ENCODE results near the gene MAPK8. TPM values are rescaled to one million over a fixed set of nuclear protein-coding genes. Genes with fewer than 3 reads are reported as not detected.
"Not testable (repeated sequence)": the region's sequence is repeated elsewhere in the genome, so short reads cannot be mapped to it uniquely, and the experiment has no call there.

MAPK8 gene
- total RNA-seq, 1 donor from 2014 or later, result 47.9 TPM

DNA sequence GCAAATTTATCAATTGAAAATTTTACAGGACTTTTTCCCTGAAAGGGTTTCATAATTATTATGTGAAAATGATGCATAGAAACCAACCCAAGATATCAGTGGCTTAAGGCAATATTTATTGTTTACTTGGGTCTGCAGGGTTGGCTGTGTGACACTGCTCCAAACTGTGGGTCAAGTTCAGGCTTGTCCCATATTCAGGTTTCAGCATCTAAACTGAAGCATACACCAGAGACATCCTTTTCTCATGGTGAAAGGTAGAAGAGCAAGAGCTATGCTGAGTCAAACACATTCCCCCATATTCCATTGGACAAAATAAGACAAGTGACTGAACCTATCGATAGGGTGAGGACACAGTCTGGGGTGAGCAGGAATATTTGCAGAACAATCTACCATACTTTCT lies 110.9 kb downstream of the MAPK8 start:
- ATAC-seq (no peak), DNase-seq (no peak)
- no peak overlapping the region for H3K4me3 ChIP-seq
- H3K27me3 ChIP-seq (ENCODE audit: low read depth), result no peaks in the 10 kb centered on the region
- no peaks in the 10 kb centered on the region for H3K36me3 ChIP-seq
- no peak overlapping the region for H3K27ac ChIP-seq
- peaks cover under 1% of the 10 kb centered on the region for H3K9me3 ChIP-seq
- no peaks in the 10 kb centered on the region for H3K4me1 ChIP-seq
- TF ChIP-seq, protein P1, sequence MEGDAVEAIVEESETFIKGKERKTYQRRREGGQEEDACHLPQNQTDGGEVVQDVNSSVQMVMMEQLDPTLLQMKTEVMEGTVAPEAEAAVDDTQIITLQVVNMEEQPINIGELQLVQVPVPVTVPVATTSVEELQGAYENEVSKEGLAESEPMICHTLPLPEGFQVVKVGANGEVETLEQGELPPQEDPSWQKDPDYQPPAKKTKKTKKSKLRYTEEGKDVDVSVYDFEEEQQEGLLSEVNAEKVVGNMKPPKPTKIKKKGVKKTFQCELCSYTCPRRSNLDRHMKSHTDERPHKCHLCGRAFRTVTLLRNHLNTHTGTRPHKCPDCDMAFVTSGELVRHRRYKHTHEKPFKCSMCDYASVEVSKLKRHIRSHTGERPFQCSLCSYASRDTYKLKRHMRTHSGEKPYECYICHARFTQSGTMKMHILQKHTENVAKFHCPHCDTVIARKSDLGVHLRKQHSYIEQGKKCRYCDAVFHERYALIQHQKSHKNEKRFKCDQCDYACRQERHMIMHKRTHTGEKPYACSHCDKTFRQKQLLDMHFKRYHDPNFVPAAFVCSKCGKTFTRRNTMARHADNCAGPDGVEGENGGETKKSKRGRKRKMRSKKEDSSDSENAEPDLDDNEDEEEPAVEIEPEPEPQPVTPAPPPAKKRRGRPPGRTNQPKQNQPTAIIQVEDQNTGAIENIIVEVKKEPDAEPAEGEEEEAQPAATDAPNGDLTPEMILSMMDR (IDR thresholded peaks at IDR 0.05), result no peak
- intact Hi-C loops (cut with DNase I), result no loop called here

DNA sequence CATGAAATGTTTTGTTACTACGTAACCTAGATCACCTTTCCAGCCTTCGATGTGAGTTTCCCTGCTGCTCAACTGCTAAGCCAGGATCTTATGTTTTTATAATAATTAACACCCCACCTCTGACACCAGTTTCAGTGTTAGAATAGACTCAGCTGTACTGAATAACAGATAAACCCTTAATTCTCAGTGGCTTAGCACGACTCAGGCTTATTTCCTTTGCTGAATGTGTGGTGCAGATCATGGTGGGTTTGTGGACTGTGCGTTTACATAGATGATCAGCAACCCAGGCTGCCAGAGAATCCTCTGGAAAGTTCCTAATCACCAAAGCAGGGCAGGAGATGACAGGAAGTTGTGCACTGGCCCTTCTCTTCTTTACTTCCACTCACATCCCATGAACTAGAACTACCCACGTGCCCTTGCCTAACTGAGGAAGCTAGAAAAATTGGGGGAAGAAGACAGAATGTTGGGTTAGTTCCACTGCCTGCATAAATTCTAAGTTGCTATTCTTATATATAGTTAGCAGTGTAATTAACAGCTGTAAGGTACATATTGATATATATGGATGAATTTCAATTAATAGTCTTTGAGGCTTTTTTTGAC lies 111.8 kb downstream of the MAPK8 start:
- Histone ChIP-seq H3K9me3 (no peaks in the 10 kb centered on the region), H3K27me3 (ENCODE audit: low read depth) (no peaks in the 10 kb centered on the region), H3K36me3 (no peaks in the 10 kb centered on the region), H3K4me1 (no peaks in the 10 kb centered on the region), H3K4me3 (no peak overlapping the region), H3K27ac (no peak overlapping the region)
- TF ChIP-seq, protein P1 (IDR thresholded peaks at IDR 0.05), result no peak
- no peak for ATAC-seq
- DNase-seq, result no peak
- intact Hi-C loops (cut with DNase I), result no loop called here

DNA sequence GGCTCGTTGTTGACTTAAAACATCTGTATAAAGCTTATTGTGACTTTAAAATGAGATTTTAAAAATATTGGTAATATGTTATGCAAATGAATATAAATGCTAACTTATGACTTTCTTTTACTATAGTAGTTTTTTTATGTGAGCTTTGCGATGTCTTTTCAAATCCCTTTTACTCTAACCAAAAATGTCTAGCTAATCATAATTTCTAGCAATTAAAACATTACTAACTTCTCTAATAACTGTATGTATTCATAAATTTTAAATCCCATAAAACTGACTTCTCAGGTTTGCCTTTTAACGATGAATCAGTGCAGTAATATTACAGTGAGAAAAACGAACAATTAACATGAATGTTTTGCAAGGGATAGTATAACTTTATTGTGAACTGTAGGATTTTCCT lies 113.2 kb downstream of the MAPK8 start:
- Histone ChIP-seq H3K36me3 (no peaks in the 10 kb centered on the region), H3K27ac (no peak overlapping the region), H3K4me1 (no peaks in the 10 kb centered on the region), H3K27me3 (ENCODE audit: low read depth) (no peaks in the 10 kb centered on the region), H3K9me3 (no peaks in the 10 kb centered on the region), H3K4me3 (no peak overlapping the region)
- intact Hi-C loops (cut with DNase I), result no loop called here
- TF ChIP-seq, protein P1 (IDR thresholded peaks at IDR 0.05), result no peak
- DNase-seq (no peak), ATAC-seq (no peak)

DNA sequence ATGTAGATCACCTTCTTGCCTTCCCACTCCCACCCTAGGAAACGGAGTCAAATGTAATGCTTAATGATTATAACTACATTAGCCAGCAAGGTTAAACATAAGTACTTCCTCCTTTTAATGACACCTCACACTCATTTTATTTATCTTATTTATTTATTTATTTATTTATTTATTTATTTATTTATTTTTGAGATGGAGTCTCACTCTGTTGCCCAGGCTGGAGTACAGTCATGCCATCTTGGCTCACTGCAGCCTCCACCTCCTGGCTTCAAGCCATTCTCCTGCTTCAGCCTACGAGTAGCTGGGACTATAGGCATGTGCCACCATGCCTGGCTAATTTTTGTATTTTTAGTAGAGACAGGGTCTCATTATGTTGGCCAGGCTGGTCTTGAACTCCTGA lies 115.4 kb downstream of the MAPK8 start:
- ATAC-seq; H3K9me3 ChIP-seq; H3K27ac ChIP-seq; intact Hi-C loops (cut with DNase I); H3K27me3 ChIP-seq (ENCODE audit: low read depth); H3K4me1 ChIP-seq; DNase-seq; H3K4me3 ChIP-seq: not testable (repeated sequence)
- peaks cover 11% of the 10 kb centered on the region for H3K36me3 ChIP-seq

DNA sequence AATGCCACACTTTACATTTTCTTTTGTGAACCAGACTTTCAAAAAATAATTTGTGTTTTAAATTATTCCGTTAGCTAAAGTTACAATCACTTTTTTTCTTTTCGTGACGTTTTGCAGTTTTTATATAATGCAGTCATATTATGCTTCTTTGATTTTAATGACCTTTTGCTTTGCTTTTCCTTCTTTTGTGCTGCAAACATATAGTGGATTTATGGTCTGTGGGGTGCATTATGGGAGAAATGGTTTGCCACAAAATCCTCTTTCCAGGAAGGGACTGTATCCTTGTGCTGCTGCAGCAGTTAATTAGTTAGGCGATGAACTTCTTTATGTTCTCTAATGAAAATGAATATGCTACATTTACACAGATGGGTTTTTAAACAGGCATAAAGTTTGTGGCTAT lies 117.4 kb downstream of the MAPK8 start:
- Histone ChIP-seq H3K4me3 (no peak overlapping the region), H3K27me3 (ENCODE audit: low read depth) (no peaks in the 10 kb centered on the region), H3K36me3 (peaks cover 23% of the 10 kb centered on the region), H3K9me3 (no peaks in the 10 kb centered on the region), H3K27ac (no peak overlapping the region), H3K4me1 (no peaks in the 10 kb centered on the region)
- TF ChIP-seq, protein P1 (IDR thresholded peaks at IDR 0.05), result no peak
- intact Hi-C loops (cut with DNase I), result no loop called here
- DNase-seq (no peak), ATAC-seq (no peak)

DNA sequence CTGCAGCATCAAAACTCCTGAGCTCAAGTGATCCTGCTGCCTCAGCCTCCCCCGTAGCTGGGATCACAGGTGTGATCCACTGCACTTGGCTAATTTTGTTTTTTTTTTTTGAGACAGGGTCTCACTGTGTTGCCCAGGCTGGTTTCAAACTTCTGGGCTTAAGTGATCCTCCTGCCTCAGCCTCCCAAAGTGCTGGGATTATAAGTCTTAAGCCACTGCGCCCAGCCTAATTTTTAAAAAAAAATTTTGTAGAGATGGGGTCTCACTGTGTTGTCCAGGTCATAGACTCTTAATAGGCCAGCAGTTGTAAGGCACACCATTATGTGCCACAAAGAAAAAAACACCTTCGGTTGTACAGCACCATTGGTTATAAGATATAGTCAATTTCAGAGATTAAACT lies 122.4 kb downstream of the MAPK8 start:
- intact Hi-C loops (cut with DNase I), result no loop called here
- Histone ChIP-seq H3K36me3 (peaks cover 30% of the 10 kb centered on the region), H3K4me3 (no peak overlapping the region), H3K4me1 (no peaks in the 10 kb centered on the region), H3K9me3 (no peaks in the 10 kb centered on the region), H3K27ac (no peak overlapping the region), H3K27me3 (ENCODE audit: low read depth) (no peaks in the 10 kb centered on the region)
- TF ChIP-seq, protein P1 (IDR thresholded peaks at IDR 0.05), result no peak
- ATAC-seq (no peak), DNase-seq (no peak)

Measured in lower lobe of right lung (tissue), 2 donors.